GM19452 (cell line): Measurements from ENCODE around the gene BCL2L1.

ENCODE experiments used
- ATAC-seq: cut with Tn5 transposase; IDR thresholded peaks from one replicate; pipeline ENCODE4 v1.9.1; 2021; ENCODE audit not compliant: unreplicated experiment

BCL2L1 gene

GRCh38 chr20:31694842-31695593 is 27.6 kb downstream of the BCL2L1 start:
- ATAC-seq: no peak

DNA sequence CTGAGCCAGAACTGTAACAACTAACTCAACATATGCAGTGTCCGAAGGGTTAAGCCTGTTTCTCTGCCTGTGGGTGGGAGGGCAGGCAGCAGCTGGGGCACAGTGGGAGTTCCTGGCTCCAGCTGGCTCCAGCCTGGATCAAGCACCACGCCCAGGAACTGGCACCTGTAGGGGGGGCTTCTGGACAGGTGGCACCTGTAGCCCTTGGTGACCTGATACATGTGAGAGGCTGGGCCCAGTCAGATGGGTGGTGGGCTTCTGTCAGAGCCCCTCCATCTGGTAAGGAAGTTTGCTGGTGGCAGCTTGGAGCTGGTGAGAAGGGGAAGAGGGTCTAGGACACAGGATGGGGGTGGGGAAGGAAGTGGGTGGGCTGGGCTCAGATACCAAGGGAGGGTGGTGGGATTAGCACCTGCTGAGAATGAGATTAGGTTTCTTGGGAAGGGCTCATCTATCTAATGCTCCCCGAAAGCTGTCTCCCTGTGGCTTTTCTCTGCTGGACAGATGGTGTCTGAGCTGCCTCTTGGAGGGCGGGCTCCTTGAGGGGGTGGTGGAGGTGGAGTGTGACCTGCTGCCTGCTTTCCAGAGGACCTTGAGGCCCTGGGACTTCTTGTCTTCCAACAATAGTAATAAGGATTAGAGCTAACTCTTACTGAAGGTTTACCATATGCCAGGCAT is 28.5 kb downstream of the BCL2L1 start:
- no peak for ATAC-seq

GRCh38 chr20:31693402-31693801 is 29.3 kb downstream of the BCL2L1 start:
- no peak for ATAC-seq

DNA sequence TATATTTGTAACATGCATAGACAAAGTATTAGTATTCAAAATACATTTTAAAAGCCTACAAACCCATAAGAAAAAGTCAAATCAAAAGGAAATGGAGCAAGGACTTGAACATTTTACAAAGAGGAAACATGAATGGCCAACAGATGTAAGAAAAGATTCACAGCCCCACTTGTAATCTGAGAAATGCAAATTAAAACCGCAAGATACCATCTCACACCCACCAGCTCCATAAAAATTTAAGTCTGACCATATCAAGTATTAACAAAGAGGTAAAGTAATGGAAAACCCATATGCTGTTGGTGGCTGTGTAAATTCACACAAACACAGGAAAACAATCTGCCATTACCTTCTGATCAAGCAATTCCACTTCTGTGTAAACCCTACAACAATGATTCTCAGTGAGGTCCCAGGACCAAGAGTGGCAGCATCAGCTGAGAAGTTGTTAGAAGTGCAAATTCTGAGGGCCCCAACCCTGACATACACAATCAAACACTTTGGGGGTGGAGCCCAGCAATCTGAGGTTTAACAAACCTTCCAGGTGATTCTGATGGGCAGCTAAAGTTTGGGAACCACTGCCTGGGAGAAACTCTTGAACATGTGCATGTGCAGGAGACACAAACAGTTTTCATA is 30.9 kb downstream of the BCL2L1 start:
- peak; percentile 64 for ATAC-seq

DNA sequence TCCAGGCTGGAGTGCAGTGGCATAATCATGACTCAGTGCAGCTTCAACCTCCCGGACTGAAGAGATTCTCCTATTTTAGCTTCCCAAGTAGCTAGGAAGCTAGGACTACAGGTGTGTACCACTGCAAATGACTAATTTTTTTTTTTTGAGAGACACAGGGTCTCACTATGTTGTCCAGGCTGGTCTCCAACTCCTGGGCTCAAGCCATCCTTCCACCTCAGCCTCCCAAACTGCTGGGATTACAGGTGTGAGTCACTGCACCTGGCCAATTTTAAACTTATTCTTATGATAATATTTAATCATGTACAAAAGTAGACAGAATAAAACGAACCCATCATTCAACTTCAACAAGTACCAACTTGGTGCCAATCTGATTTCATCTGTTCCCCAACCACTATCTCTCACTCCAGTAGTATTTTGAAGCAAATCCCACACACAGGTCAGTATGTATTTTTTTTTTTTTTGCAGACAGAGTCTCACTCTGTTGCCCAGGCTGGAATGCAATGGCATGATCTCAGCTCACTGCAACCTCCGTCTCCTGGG is 32.5 kb downstream of the BCL2L1 start:
- ATAC-seq: no peak

- no peak for ATAC-seq
These were observed 33.5 kb downstream of the BCL2L1 start for GRCh38 chr20:31689141-31689540.

- no peak for ATAC-seq
These were observed 34.9 kb downstream of the BCL2L1 start for GRCh38 chr20:31687777-31688176.

GRCh38 chr20:31685853-31686643 is 36.6 kb downstream of the BCL2L1 start:
- no peak for ATAC-seq

GRCh38 chr20:31684153-31685015 is 38.3 kb downstream of the BCL2L1 start:
- no peak for ATAC-seq

- no peak for ATAC-seq
These were observed 39.7 kb downstream of the BCL2L1 start for GRCh38 chr20:31682927-31683326.

DNA sequence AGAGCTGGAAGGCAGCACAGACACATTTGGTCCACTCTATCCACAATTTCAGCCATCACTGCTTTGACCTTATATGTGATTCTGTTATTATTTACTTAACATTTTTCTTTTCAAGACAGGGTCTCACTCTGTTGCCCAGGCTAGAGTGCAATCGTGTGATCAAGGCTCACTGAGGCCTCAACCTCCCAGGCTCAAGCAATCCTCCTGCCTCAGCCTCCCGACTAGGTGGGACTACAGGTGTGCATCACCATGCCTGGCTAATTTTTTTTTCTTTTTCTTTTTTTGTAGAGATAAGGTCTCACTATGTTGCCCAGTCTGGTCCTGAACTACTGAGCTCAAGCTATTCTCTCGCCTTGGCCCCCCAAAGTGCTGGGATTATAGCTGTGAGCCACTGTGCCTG is 40.3 kb downstream of the BCL2L1 start:
- no peak for ATAC-seq

DNA sequence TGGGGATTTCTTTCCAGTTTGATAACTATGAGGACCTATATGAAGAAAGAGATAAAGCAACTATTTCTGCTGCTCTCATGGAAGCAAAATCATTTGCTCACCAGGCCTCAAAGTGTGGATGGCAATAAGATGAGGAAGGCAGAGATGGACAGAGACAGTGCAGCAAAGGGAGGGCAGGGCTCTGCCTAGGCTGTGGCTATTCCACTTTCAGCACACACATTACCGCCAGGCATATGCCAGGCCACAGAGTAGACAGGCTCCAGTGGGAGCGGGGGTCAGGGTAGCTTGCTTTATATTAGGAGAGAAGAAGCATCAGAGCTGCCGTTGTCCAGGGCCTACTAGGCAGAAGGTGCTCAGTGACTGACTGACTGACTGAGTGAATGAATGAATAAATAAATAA is 40.9 kb downstream of the BCL2L1 start:
- ATAC-seq: no peak

- ATAC-seq: no peak
These were observed 41.4 kb downstream of the BCL2L1 start for GRCh38 chr20:31681128-31681727.

GRCh38 chr20:31680286-31681127 is 42.2 kb downstream of the BCL2L1 start:
- ATAC-seq: no peak

- ATAC-seq: no peak
These were observed 43.0 kb downstream of the BCL2L1 start for GRCh38 chr20:31679357-31680285.

GRCh38 chr20:31678389-31679356 is 44.0 kb downstream of the BCL2L1 start:
- ATAC-seq: no peak
